B cell (primary cell): Measurements from ENCODE around the gene DCUN1D4. TPM values are rescaled to one million over a fixed set of nuclear protein-coding genes. Genes with fewer than 3 reads are reported as not detected.

ENCODE experiments used
- ATAC-seq: fragments of 200-7000 bp; cut with Tn5 transposase; one replicate; pipeline ENCODE4 v1.10.0; 2021; ENCODE audit warnings: low read depth, mild to moderate bottlenecking, moderate number of reproducible peaks, moderate library complexity
- CTCF ChIA-PET: fragments of 350-600 bp; sonication (Branson Sonifier 250); formaldehyde crosslinking; loops from one replicate; lab custom pipeline; 2021; ENCODE audit warnings: antibody characterized with exemption, inconsistent platforms; lab: Charles Lee
- POLR2A ChIA-PET: fragments of 350-600 bp; sonication (Branson Sonifier 250); formaldehyde crosslinking; loops from one replicate; lab custom pipeline; 2021; ENCODE audit warnings: antibody characterized with exemption; lab: Charles Lee
- DNase-seq: peaks from one replicate; pipeline ENCODE4 v3.0.0; 2013
- H2AFZ ChIP-seq: 2 replicates; pipeline ENCODE4 v1.6.1; 2012; ENCODE audit warnings: mild to moderate bottlenecking, low read depth, low read length; ENCODE audit not compliant: insufficient read depth, poor library complexity, severe bottlenecking
- H3K27ac ChIP-seq, 2 donors: 1 replicate in 1 of 2; 2 replicates in 1 of 2; pipeline ENCODE4 v1.5.1; 2012 to 2013; ENCODE audit warnings: low read length in 2 of 2, mild to moderate bottlenecking in 2 of 2, moderate library complexity in 1 of 2
- H3K27me3 ChIP-seq, 4 experiments: fragments of 200-600 bp in 1 of 4; sonication (generic) in 1 of 4; replicated peaks in 1 of 4; 1 replicate in 2 of 4; 2 replicates in 2 of 4; pipeline versions ENCODE4 v1.6.1 to v1.7.0; 2013 to 2016; ENCODE audit warnings: low read length in 3 of 4, mild to moderate bottlenecking in 2 of 4, mixed read lengths in 1 of 4, moderate library complexity in 1 of 4; ENCODE audit not compliant: insufficient read depth in 4 of 4, control insufficient read depth in 3 of 4; ENCODE audit errors: control extremely low read depth in 1 of 4
- H3K36me3 ChIP-seq, 2 experiments: replicated peaks in 1 of 2; 1 replicate in 1 of 2; 2 replicates in 1 of 2; pipeline versions ENCODE4 v1.6.1 to v1.7.1; 2013; ENCODE audit warnings: low read length in 1 of 2; ENCODE audit not compliant: insufficient read depth in 2 of 2, control insufficient read depth in 1 of 2; ENCODE audit errors: control extremely low read depth in 1 of 2, extremely low read depth in 1 of 2
- H3K4me1 ChIP-seq, 2 donors: fragments of 200-600 bp in 1 of 2; sonication (generic) in 1 of 2; 1 replicate in 1 of 2; 2 replicates in 1 of 2; pipeline versions ENCODE4 v1.5.1 to v1.6.1; 2013 to 2017; ENCODE audit warnings: low read length in 2 of 2; ENCODE audit not compliant: control insufficient read depth in 2 of 2, insufficient read depth in 2 of 2
- H3K4me2 ChIP-seq: replicated peaks from 2 replicates; pipeline ENCODE3; 2012; ENCODE audit warnings: mild to moderate bottlenecking, low read depth, low read length; ENCODE audit not compliant: poor library complexity, severe bottlenecking
- H3K4me3 ChIP-seq, 5 experiments: fragments of 200-600 bp in 1 of 5; sonication (generic) in 1 of 5; 1 replicate in 3 of 5; 2 replicates in 2 of 5; pipeline versions ENCODE4 v1.5.1 to v1.7.0; 2011 to 2016; ENCODE audit warnings: low read length in 4 of 5, mild to moderate bottlenecking in 4 of 5, low read depth in 2 of 5, control low read depth in 1 of 5, moderate library complexity in 1 of 5; ENCODE audit not compliant: insufficient read depth in 1 of 5; ENCODE audit errors: control extremely low read depth in 1 of 5, extremely low read depth in 1 of 5
- H3K79me2 ChIP-seq: fragments of 200-600 bp; sonication (generic); one replicate; pipeline ENCODE4 v1.6.0; 2016; ENCODE audit warnings: low read length; ENCODE audit not compliant: control insufficient read depth, insufficient read depth
- H3K9ac ChIP-seq: fragments of 200-600 bp; sonication (generic); 2 replicates; pipeline ENCODE4 v1.6.1; 2017; ENCODE audit warnings: mild to moderate bottlenecking, low read length, moderate library complexity
- H3K9me3 ChIP-seq, 3 donors: one replicate each; pipeline versions ENCODE4 v1.6.1 to v1.7.1; 2013; ENCODE audit warnings: low read length in 2 of 3; ENCODE audit not compliant: control insufficient read depth in 2 of 3, insufficient read depth in 1 of 3; ENCODE audit errors: control extremely low read depth in 1 of 3
- H4K20me1 ChIP-seq: 2 replicates; pipeline ENCODE4 v1.6.0; 2012; ENCODE audit warnings: mild to moderate bottlenecking, low read length; ENCODE audit not compliant: insufficient read depth, control insufficient read depth, poor library complexity, severe bottlenecking
- H3K27ac Mint-ChIP-seq: one replicate; pipeline ENCODE4 v1.8.0; 2021; ENCODE audit warnings: mixed read lengths
- H3K27me3 Mint-ChIP-seq: one replicate; pipeline ENCODE4 v1.8.0; 2021; ENCODE audit warnings: mixed read lengths
- H3K4me1 Mint-ChIP-seq: one replicate; pipeline ENCODE4 v1.8.0; 2021; ENCODE audit warnings: mixed read lengths
- H3K4me3 Mint-ChIP-seq: one replicate; pipeline ENCODE4 v1.8.0; 2021; ENCODE audit warnings: mixed read lengths
- H3K9me3 Mint-ChIP-seq: one replicate; pipeline ENCODE4 v1.8.0; 2022; ENCODE audit warnings: mixed read lengths; ENCODE audit not compliant: insufficient read depth
- EZH2 ChIP-seq: IDR thresholded peaks from 2 replicates; pipeline ENCODE4 v1.6.1; 2012; ENCODE audit warnings: borderline replicate concordance, low read depth, mild to moderate bottlenecking, moderate library complexity, low read length; ENCODE audit not compliant: insufficient read depth, poor library complexity, severe bottlenecking
- WGBS: methylation state at CpG from one replicate; pipeline ENCODE4 v1.1.5; 2013; ENCODE audit warnings: missing lambda C conversion rate; ENCODE audit not compliant: insufficient coverage; 5-methylcytosine and 5-hydroxymethylcytosine counted together
- intact Hi-C: fragments of 100-400 bp; cut with micrococcal nuclease; formaldehyde crosslinking; loops from one replicate; pipeline ENCODE4 v1.10.0; 2022
- polyA plus RNA-seq: library from polyadenylated mRNA; depleted of rRNA; stranded (reverse); fragments of >200 nt; gene quantifications from 2 replicates; pipeline ENCODE4 v1.2.3, GENCODE V29; 2012
- total RNA-seq, 2 donors: library from RNA; stranded (reverse); fragments of 120-200 nt in 1 of 2; gene quantifications; 1 replicate in 1 of 2; 2 replicates in 1 of 2; pipeline versions ENCODE4 v1.2.3 to v1.2.4, GENCODE V29; 2013 to 2022
- TF ChIP-seq, protein P1 (sequence below): fragments of 200-600 bp; IDR thresholded peaks from one replicate; pipeline ENCODE4 v1.8.0; 2022; ENCODE audit warnings: antibody characterized with exemption, mild to moderate bottlenecking

Gene DCUN1D4
- total and polyA plus RNA-seq, 2 donors (not counting 1 experiment from before 2014, with no cell fraction given) = 15.1 to 39.7 TPM

DNA sequence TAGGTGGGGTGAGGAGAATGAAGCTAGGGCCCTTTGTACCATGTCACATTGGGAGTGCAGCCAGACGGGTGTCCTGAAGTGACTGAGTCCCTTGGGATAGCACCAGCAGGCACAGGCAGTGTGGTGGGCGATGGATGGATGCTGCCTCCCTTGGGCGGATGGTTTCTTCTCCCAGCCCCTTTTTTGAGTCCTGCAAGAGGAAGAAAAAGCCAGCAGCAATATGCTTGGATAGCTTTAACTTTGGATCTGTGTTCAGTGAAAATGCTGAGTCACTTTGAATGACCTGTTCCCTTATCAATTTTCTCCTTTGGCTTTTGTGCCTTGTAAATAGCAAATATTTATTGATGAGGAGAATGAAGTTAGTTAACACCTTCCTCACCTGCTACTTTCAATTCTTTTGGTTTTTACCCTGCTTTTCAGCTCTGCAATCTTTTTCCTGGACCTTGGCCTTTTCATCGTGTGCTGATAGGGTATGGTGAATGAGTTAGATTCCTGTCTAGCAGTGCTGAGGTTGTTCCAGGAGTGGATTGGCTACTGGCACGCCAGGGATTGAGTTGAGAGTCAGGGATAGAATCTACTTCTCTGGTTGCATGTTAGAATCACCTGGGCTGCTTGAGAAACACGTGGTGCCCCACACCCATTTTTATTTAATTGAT lies 10.2 kb downstream of the DCUN1D4 start:
- no peak overlapping the region for H3K4me3 Mint-ChIP-seq
- H3K9me3 ChIP-seq = no peaks in the 10 kb centered on the region
- peaks cover 44% of the 10 kb centered on the region for H3K79me2 ChIP-seq
- no peaks in the 10 kb centered on the region for H3K27me3 Mint-ChIP-seq
- no peak overlapping the region for H3K4me2 ChIP-seq
- peaks cover 0 to 5% of the 10 kb centered on the region in 2 experiments for H3K36me3 ChIP-seq
- CTCF ChIA-PET = interaction anchor here (1.5 kb wide), 1 partner anchor 16 kb away, joined by 3 read pairs; no protein-coding TSS in a partner anchor
- no peak overlapping the region for H3K4me3 ChIP-seq
- POLR2A ChIA-PET = no interaction called here
- ATAC-seq (no peak), DNase-seq (no peak)
- no peaks in the 10 kb centered on the region for H3K27me3 ChIP-seq
- WGBS = 83% methylated on average over 5 of the region's 6 CpGs
- peaks cover 42% of the 10 kb centered on the region for H4K20me1 ChIP-seq
- no peak overlapping the region for H3K27ac Mint-ChIP-seq
- TF ChIP-seq EZH2 = no peak
- TF ChIP-seq, protein P1, sequence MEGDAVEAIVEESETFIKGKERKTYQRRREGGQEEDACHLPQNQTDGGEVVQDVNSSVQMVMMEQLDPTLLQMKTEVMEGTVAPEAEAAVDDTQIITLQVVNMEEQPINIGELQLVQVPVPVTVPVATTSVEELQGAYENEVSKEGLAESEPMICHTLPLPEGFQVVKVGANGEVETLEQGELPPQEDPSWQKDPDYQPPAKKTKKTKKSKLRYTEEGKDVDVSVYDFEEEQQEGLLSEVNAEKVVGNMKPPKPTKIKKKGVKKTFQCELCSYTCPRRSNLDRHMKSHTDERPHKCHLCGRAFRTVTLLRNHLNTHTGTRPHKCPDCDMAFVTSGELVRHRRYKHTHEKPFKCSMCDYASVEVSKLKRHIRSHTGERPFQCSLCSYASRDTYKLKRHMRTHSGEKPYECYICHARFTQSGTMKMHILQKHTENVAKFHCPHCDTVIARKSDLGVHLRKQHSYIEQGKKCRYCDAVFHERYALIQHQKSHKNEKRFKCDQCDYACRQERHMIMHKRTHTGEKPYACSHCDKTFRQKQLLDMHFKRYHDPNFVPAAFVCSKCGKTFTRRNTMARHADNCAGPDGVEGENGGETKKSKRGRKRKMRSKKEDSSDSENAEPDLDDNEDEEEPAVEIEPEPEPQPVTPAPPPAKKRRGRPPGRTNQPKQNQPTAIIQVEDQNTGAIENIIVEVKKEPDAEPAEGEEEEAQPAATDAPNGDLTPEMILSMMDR = no peak
- H3K4me1 ChIP-seq = peaks cover 5 to 6% of the 10 kb centered on the region in 2 donors
- H3K27ac ChIP-seq = no peak overlapping the region
- intact Hi-C loops = no loop called here
- no peak overlapping the region for H3K9ac ChIP-seq
- H2AFZ ChIP-seq = no peak overlapping the region
- H3K9me3 Mint-ChIP-seq = no peaks in the 10 kb centered on the region
- H3K4me1 Mint-ChIP-seq = peaks cover 32% of the 10 kb centered on the region

DNA sequence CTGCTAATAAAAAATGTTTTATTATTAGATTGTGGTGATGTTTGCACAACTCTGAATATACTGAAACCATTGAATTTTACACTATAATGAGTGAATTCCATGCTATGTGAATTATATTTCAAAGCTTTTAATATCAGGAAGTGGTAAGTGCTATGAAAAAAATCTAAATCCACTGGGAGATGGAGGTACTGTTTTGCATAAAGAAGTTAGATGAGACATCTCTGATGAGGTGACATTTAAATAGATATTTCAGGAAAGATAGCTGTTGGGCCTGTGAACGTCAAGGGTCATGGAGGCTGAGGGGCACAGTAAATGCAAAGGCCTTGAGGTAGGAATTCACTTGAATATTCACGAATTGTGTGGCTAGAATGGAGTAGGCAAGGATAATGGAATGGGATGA lies 12.3 kb downstream of the DCUN1D4 start:
- 54% methylated on average over 2 of the region's 2 CpGs for WGBS
- Histone ChIP-seq H4K20me1 (peaks cover 39% of the 10 kb centered on the region), H3K27me3 (no peaks in the 10 kb centered on the region), H3K4me1 (peaks cover 5 to 6% of the 10 kb centered on the region in 2 donors), H3K9me3 (no peaks in the 10 kb centered on the region), H3K36me3 (no peaks in the 10 kb centered on the region), H3K79me2 (peaks cover 46% of the 10 kb centered on the region), H2AFZ (no peak overlapping the region), H3K4me3 (no peak overlapping the region), H3K9ac (no peak overlapping the region), H3K27ac (no peak overlapping the region), H3K4me2 (no peak overlapping the region)
- ChIA-PET CTCF (interaction anchor here (0.6 kb wide), 1 partner anchor 31 kb away, joined by 3 read pairs; no protein-coding TSS in a partner anchor), POLR2A (no interaction called here)
- Mint-ChIP-seq H3K4me1 (peaks cover 31% of the 10 kb centered on the region), H3K27me3 (no peaks in the 10 kb centered on the region), H3K27ac (no peak overlapping the region), H3K4me3 (no peak overlapping the region), H3K9me3 (no peaks in the 10 kb centered on the region)
- no peak for ATAC-seq
- TF ChIP-seq EZH2 = no peak
- TF ChIP-seq, protein P1 = no peak
- intact Hi-C loops = no loop called here
- DNase-seq = no peak
